GM23338 (cell line): Measurements from ENCODE around the gene ATXN3.

ENCODE experiments used
- EZH2 ChIP-seq: fragments of 200-600 bp; sonication (generic); IDR thresholded peaks from one replicate; pipeline ENCODE4 v1.8.0; 2017; ENCODE audit warnings: antibody characterized with exemption, mild to moderate bottlenecking, low read depth; ENCODE audit not compliant: unreplicated experiment
- EZH2phosphoT487 ChIP-seq: fragments of 200-600 bp; sonication (generic); IDR thresholded peaks from one replicate; pipeline ENCODE4 v1.8.1; 2018; ENCODE audit warnings: antibody characterized with exemption; ENCODE audit not compliant: unreplicated experiment
- POLR2AphosphoS5 ChIP-seq: IDR thresholded peaks from 2 replicates; pipeline ENCODE4 v1.6.1; 2016; ENCODE audit warnings: antibody characterized with exemption, low read depth
- STAT1 ChIP-seq: IDR thresholded peaks from one replicate; pipeline ENCODE4 v1.6.1; 2016; ENCODE audit warnings: antibody characterized with exemption; ENCODE audit not compliant: unreplicated experiment
- TF ChIP-seq, protein P1 (sequence below), 2 experiments: fragments of 200-600 bp in 1 of 2; sonication (generic) in 1 of 2; conservative IDR thresholded peaks; 2 replicates each; pipeline versions ENCODE4 v1.5.1 to v1.6.1; 2016 to 2017; ENCODE audit warnings: antibody characterized with exemption in 2 of 2, low read depth in 2 of 2, mild to moderate bottlenecking in 2 of 2, moderate library complexity in 1 of 2

DNA sequence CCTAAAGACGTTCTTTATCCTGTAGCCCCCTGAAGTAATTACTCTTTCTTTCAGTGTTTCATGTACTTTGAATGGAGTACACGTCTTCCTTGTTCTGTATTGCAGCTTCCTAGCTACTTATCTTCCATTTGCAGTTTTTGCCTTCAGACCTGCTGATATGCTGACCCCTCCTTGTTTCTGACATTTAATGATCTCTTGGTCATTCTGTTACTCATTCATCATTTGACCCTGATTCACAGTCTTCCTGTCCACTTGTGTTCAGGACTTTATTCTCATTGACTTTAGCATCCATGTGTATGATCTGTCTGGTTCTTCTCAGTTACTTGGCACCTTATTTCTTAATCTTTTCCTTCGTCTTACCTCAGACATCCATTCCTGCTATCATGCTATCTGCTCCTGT is 37.6 kb upstream of the ATXN3 start:
- TF ChIP-seq, protein P1, sequence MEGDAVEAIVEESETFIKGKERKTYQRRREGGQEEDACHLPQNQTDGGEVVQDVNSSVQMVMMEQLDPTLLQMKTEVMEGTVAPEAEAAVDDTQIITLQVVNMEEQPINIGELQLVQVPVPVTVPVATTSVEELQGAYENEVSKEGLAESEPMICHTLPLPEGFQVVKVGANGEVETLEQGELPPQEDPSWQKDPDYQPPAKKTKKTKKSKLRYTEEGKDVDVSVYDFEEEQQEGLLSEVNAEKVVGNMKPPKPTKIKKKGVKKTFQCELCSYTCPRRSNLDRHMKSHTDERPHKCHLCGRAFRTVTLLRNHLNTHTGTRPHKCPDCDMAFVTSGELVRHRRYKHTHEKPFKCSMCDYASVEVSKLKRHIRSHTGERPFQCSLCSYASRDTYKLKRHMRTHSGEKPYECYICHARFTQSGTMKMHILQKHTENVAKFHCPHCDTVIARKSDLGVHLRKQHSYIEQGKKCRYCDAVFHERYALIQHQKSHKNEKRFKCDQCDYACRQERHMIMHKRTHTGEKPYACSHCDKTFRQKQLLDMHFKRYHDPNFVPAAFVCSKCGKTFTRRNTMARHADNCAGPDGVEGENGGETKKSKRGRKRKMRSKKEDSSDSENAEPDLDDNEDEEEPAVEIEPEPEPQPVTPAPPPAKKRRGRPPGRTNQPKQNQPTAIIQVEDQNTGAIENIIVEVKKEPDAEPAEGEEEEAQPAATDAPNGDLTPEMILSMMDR (conservative IDR thresholded peaks at IDR 0.05; ENCODE audit: low read depth in 2 of 2), result no peak
- TF ChIP-seq EZH2, result no peak
- TF ChIP-seq POLR2AphosphoS5, result no peak
- TF ChIP-seq STAT1, result no peak
- TF ChIP-seq EZH2phosphoT487, result no peak
